ENCODE measurements around the gene E2F8. TPM values are rescaled to one million over a fixed set of nuclear protein-coding genes. Genes with fewer than 3 reads are reported as not detected.

The E2F8 gene
- total RNA-seq, 1 experiment from 2014 or later: 18.4 TPM

GRCh38 chr11:19216021-19216420 is 24.7 kb downstream of the E2F8 start:
- no TSS peak for BruUV-seq (replicated peaks)
- CTCF ChIA-PET: no interaction called here
- DNase-seq (ENCODE audit: low read depth, low spot score) (no peak), ATAC-seq (no peak)
- Histone ChIP-seq H3K79me2 (ENCODE audit: insufficient read depth, low read length) (no peaks in the 10 kb centered on the region), H3K4me1 (ENCODE audit: control insufficient read depth in 1 of 2, insufficient read depth in 2 of 2, low read length in 2 of 2) (no peaks in the 10 kb centered on the region), H3K27me3 (ENCODE audit: insufficient read depth, low read length) (peaks cover 10% of the 10 kb centered on the region), H3K9me2 (ENCODE audit: insufficient read depth) (no peaks in the 10 kb centered on the region), H2AFZ (ENCODE audit: low read depth, low read length, poor library complexity, severe bottlenecking) (no peak overlapping the region), H3K9me3 (ENCODE audit: control insufficient read depth in 1 of 2, insufficient read depth in 1 of 2, low read depth in 1 of 2, low read length in 2 of 2) (no peaks in the 10 kb centered on the region), H3K9ac (ENCODE audit: low read length) (no peak overlapping the region), H3K27ac (ENCODE audit: low read depth, low read length) (no peak overlapping the region), H3K4me3 (replicated peaks in 1 of 2; ENCODE audit: low read depth in 1 of 2, low read length in 2 of 2) (no peak overlapping the region), H4K20me1 (ENCODE audit: insufficient read depth) (no peaks in the 10 kb centered on the region), H3K36me3 (ENCODE audit: control insufficient read depth in 1 of 2, insufficient read depth in 2 of 2, low read length in 2 of 2) (no peaks in the 10 kb centered on the region), H3K4me2 (ENCODE audit: low read length) (no peak overlapping the region)
- POLR2A ChIA-PET: no interaction called here
- intact Hi-C loops (cut with micrococcal nuclease): no loop called here
- no peak for TF ChIP-seq EZH2phosphoT487 (IDR thresholded peaks at IDR 0.05; ENCODE audit: borderline replicate concordance)
- TF ChIP-seq JUND (IDR thresholded peaks at IDR 0.05): no peak
- TF ChIP-seq POLR2A (IDR thresholded peaks at IDR 0.05; ENCODE audit: borderline replicate concordance, extremely low read depth, insufficient read depth, insufficient read length): no peak
- TF ChIP-seq EZH2 (IDR thresholded peaks at IDR 0.05): no peak
- no peak for TF ChIP-seq SRF (IDR thresholded peaks at IDR 0.05; ENCODE audit: low read depth)
- no peak for TF ChIP-seq EGR1 (IDR thresholded peaks at IDR 0.05; ENCODE audit: low read depth)
- TF ChIP-seq ZBTB33 (IDR thresholded peaks at IDR 0.05; ENCODE audit: extremely low read depth, insufficient replicate concordance, low read length): no peak
- no peak for TF ChIP-seq YY1 (IDR thresholded peaks at IDR 0.05; ENCODE audit: extremely low read depth, insufficient replicate concordance, low read depth, low read length)
- TF ChIP-seq MAX (IDR thresholded peaks at IDR 0.05): no peak
- RAD21 ChIA-PET (ENCODE audit: low non-redundant PET in 1 of 2, low total read pairs in 2 of 2, uncharacterized antibody in 2 of 2, unreplicated experiment in 2 of 2): no interaction called here

Measured in HCT116 (cell line).